NK-92 (cell line): ENCODE measurements around the gene ALPP.
"Not testable (repeated sequence)": the region's sequence is repeated elsewhere in the genome, so short reads cannot be mapped to it uniquely, and the experiment has no call there.

Source experiments
- DNase-seq: peaks from one replicate; lab custom pipeline; 2025; ENCODE audit not compliant: unreplicated experiment; lab: John Stamatoyannopoulos, UW

The ALPP gene

GRCh38 chr2:232400256-232401015 lies 21.9 kb downstream of the ALPP start:
- no peak for DNase-seq

DNA sequence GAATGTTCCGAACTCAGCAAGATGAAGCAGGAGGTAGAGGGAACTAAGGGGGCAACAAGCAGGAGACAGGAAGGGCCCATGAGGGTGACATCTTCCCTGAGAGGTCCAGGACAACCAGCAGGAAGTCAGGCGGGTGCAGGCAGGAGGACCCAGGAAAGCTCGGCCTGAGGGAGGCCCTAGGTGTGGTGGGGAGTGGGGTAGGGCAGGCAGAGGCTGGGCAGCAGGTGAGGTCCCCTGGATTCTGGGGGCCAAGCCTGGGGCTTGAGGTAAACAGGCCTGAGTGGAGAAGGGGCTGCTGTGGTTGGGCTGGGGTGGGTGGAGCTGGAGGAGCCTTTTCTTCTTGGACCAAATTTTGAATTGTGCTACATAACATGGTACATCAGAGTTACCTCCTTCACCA lies 24.0 kb downstream of the ALPP start:
- DNase-seq, result no peak

DNA sequence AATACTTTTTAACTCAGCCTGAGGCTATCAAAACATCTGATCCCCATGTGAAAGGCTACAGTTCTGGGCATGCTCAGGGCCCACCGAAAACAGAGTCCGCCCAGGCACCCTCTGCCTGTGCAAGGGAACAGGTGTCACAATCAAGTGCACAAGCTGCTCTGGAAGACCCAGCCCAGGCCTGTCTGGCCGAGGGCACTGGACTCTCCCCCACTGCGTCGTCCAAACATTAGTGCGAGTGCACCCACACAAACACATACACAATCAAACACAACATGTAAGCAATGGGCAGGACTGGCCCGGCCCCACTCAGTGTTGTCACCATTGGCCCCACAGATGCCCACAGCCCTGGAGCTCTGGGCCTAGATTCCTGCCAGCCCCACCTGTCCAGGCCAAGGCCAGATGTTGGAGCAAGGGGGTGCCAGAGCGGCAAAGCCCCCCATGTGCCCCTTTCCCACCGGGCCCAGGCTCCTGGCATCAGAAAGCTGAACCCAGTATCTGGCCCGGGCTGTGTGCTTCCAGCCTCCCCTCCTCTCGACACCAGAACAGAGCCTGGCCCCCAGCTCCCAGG lies 27.5 kb downstream of the ALPP start:
- no peak for DNase-seq

GRCh38 chr2:232406556-232407310 lies 28.2 kb downstream of the ALPP start, which contains the start of gene ALPG:
Gene ALPG (plus strand): TSS chr2:232406844. CDS start chr2:232406895, 51 bp downstream.
- no peak for DNase-seq

- not testable (repeated sequence) for DNase-seq
Measured at GRCh38 chr2:232407428-232408150, 29.0 kb downstream of the ALPP start.

DNA sequence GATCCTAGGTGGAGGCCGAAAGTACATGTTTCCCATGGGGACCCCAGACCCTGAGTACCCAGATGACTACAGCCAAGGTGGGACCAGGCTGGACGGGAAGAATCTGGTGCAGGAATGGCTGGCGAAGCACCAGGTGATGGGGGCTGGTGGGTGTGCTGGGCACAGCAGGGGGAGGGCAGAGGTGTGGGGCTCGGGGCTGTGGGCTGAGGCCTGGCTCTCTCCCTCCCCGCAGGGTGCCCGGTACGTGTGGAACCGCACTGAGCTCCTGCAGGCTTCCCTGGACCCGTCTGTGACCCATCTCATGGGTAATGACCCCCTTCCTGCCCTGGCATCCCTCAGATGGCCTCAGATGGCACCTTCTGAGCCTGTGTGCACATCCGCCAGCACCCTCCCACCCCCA lies 29.7 kb downstream of the ALPP start:
- DNase-seq, result not testable (repeated sequence)

- DNase-seq, result not testable (repeated sequence)
Measured at GRCh38 chr2:232409617-232410016, 31.1 kb downstream of the ALPP start.

DNA sequence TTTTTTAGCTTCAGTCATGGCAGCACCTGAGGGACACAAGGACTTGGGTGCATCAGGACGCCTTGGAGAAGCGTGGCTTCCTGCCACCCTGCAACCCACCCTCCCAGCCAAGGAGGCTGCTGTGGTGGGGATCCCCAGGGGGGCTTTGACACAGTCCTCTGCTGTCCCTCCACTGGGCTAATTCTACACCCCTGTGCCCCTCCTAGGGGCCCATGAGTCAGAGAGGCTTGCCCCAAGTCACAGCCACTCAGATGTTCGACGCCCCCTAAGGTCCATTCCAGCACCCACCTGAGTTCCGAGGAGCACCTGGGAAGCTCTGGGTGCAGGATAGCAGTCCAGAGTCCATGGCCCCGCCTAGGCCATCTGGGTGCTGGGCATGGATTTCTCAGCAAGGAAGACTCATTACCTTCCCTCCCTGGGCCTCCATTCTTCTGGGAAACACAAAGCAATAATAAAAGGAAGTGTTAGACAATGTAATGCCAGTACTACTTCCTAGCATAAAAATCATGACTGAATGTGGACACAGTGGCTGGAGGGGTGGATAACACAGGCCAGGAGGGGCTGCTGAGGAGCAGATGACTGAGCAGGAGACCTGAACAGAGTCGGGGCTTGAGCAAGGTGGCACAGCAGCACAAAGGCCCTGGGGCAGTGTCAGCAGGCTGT lies 31.8 kb downstream of the ALPP start:
- no peak for DNase-seq

DNA sequence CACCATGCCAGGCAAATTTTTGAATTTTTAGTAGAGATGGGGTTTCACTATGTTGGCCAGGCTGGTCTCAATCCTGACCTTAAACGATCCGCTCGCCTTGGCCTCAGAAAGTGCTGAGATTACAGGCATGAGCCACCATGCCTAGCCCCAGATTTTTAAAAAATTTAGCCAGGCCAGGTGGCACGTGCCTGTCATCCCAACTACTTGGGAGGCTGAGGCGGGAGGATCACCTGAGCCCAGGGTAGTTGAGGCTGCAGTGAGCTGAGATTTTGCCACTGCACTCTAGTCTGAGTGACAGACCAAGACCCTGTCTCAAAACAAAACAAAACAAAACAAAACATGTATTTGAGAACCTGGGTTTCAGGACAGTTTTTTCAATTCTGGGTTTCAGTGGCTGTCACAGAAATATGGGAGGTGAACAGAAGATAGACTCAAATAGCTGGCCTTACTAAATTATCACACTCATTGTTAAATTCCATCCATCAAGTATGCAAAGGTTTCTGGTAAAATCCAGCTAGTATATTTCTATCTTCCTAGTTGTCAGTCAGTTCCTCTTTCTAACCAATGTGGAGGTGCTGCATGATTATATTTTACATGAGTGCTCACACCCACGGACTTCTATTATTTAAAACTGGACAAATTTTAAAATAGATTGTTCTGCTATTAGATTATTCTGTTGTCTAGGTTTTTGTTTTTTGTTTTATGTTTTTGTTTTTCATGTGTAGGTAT lies 33.5 kb downstream of the ALPP start:
- DNase-seq, result no peak

DNA sequence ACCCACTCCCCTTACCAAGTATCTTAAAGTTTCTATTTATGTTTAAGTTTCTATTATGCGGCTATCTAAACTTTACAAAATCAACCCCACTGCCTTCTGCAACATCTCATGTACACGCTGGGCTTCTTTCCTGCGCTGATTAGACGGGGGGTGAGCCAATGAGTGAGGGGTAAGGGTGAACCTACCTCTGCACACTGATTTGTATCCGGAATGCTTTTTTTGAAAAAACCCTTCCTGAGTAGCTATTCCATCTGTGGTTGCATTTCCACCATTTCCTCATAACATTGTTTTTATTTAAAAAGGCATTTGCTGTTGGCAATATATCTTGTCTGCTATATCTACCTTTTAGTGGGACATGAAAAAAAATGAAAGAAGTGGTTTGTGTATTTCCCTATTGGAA lies 34.4 kb downstream of the ALPP start:
- DNase-seq, result no peak

- no peak for DNase-seq
Measured at GRCh38 chr2:232415138-232415690, 36.7 kb downstream of the ALPP start.

DNA sequence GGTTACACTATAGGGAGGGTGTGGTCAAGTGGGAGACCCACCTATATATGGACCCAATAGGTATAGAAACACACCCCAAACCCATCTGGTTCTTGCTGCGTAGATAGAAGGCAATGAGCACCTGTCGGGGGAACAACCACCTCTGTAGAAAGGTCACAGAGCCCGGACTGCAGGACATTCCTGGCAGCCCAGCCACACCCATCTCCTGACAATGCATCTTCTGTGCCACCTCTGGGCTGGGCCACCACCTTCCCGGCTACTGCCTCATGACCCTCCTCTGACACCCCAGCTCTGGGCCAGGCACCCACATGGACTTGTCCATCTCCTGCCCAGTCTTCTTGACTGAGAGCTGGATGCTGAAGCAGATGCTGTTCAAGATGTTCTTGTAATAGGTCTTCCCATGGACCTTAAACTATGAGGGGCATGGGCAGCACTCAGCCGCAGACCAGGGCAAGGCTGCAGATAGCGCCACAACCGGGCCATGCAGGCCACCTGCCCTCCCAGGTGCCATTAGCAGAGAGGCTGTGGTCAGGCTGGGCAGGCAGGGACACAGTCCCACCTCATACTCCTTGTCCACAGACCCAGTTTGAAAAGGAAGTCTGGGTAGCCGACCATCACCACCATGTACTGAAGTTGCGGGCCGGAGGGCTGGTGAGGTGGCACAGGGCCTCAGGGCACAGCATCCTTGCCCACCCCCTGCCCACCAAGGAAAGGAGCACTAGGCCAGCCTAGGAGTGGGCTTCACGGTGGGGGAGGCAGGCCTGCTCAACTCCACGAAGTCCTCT lies 37.4 kb downstream of the ALPP start:
- DNase-seq, result no peak

DNA sequence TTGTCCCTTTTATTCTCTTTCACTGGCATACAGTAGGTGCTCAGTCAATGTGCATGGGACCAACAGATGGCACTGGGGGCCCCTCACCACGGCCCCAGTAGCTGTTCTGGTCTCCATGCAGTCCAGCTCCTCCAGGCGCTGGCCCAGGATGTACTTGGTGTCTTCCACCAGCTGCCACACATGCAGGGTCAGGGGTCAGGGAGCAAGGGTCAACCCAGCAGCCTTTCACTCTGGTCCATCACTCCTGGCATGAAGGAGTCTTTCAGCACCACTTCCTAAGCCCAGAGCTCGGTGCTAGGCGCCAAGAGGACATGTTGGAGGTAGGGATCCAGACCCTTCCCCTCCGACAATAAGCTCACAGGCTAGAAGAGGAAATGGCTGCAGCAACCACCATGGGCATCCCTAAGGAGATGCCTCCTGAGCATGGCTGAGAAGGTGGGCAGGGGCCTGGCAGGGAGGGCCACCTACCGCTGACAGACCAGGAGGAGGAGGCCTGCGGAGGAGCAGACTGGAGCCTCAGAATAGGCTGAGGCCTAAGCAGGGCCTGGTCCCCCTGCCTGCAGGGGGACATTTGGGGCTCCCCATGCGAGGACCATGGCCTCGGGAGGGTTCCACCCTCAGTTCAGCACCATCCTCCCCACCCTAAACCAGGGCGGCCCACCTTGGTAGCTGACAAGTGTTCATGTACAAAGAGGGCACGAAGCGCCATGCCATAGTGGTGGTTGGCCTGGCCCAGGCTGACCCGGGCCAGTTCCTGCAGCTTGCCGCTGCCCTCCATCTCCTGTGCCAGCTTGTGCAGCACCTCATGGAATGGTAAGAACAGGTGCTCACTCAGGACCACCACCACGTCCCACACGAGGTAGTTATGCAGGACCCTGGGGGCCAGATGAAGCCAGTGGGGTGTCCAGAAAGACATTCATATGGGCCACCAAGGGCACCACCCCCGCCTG lies 38.2 kb downstream of the ALPP start:
- DNase-seq, result no peak

- no peak for DNase-seq
Measured at GRCh38 chr2:232417489-232417888, 38.9 kb downstream of the ALPP start.

- no peak for DNase-seq
Measured at GRCh38 chr2:232418056-232418455, 39.5 kb downstream of the ALPP start.

DNA sequence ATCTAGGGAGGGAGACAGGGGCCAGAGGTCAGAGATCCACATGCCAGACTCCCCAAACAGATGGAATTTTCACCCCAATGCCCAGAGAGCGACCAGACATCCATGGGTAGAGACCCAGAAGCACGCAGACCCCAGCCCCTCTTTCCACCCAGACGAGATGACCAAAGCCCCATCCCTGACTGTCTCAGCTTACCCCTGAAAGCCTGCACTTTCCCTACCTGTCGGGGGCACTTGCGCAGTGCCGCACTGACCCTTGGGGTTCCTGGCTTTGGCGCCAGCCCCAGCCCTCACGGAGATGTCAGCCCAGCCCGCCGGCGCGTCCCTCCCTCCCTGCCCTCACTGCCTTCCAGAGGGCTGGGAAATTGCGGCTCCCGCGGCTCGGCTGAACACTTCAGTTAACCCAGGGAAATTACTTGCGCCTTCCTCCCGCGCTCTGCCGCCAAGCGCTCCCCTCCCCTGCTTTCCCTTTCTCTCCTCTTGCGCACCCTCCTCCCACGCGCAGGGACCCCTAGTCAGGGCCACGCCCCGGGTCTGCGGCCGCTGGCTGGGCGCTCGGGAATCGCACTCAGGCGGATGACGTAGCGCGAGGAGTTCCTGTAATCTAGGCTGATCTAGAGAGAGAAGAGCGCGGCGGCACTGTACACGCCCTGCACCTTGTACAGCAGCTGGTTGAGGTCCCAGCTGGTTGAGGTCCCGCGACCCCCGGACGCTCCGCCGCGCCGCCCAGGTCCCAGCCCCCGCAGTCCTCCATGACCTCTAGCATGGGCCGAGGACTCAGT lies 40.1 kb downstream of the ALPP start:
- no peak for DNase-seq
